ENCODE data around the gene CTNND2.
A peak's percentile ranks its signal among the peaks of the same experiment; 100 is the strongest.

CTNND2 gene

DNA sequence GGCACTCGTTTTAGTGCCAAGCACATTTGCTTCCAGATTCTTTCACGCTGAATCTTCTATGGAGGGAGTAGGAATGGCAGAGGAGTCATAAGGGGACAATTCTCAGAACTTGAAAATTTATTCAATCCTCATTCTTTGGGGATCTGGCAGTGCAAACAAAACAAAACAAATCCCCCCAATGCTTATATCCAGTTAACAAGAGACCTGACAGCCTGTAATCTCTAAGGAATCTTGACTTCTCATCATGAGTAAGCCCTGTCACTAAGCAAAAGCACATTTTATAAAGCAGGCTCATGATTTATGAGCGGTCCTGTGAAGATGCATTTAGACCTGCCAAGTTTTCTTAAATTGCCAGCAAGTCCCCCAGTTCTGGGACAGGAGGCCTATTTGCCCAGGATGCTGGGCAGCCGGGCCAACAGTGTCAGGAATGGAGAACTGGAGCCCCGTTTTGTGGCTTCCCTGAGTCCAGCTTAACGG, 513.9 kb downstream of the CTNND2 start (continued):
- TF ChIP-seq TCF7L2 (IDR thresholded peaks at IDR 0.05; ENCODE audit: borderline replicate concordance, low read depth, low read length): no peak

DNA sequence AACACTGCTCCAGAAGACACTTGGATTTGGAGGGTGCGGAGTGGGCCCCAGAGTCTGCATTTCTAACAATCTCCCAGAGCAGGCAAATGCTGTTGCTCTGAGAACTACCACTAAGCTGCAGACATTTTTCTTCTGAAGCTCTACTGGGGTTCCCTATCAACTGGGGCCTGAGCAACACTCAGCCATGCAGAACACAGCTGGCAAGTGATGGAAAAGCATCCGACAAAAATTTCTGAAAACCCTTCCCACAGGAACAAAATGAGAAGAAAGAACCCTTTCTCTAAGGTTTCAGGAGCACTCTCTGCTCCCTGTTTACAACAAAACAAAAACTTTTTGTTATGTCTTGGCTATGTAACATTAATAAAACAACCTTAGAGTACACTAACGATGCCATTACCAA, 516.9 kb downstream of the CTNND2 start:
- TF ChIP-seq ZNF677 (tag by site-specific recombination; IDR thresholded peaks at IDR 0.05) (no peak), ZNF560 (tag by site-specific recombination; IDR thresholded peaks at IDR 0.05; ENCODE audit: borderline replicate concordance) (no peak), ZNF169 (tag by site-specific recombination; IDR thresholded peaks at IDR 0.05) (no peak), ZNF221 (tag by site-specific recombination; IDR thresholded peaks at IDR 0.05; ENCODE audit: borderline replicate concordance) (no peak)
- CTCF ChIA-PET: no interaction called here

DNA sequence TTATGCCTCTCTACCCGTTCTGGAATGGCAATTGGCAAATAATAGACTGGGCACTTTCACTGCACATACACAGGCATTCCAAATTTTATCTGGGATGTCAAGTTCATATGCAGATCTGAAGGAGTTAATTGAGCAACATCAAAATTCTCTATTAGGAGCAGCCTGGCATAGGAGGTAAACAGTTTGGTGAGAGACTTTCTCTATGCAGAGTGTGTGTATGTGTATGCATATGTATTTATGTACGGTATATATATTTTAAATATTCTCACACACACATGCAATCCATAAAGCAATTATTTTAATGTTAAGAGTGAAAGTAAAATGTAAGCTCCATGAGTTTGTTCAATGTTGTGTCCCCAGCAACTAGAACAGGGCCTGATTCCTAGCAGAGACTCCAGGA, 517.8 kb downstream of the CTNND2 start:
- no peak overlapping the region for H3K27ac ChIP-seq (ENCODE audit: extremely low read depth, low read depth, low read length)
- no peaks in the 10 kb centered on the region for H3K4me1 ChIP-seq (ENCODE audit: control insufficient read depth, insufficient read depth, low read length)
- ChIA-PET POLR2A (no interaction called here), CTCF (interaction anchor here (0.5 kb wide), 1 partner anchor 531 kb away, joined by 4 read pairs; no protein-coding TSS in a partner anchor)
- TF ChIP-seq, protein P1, sequence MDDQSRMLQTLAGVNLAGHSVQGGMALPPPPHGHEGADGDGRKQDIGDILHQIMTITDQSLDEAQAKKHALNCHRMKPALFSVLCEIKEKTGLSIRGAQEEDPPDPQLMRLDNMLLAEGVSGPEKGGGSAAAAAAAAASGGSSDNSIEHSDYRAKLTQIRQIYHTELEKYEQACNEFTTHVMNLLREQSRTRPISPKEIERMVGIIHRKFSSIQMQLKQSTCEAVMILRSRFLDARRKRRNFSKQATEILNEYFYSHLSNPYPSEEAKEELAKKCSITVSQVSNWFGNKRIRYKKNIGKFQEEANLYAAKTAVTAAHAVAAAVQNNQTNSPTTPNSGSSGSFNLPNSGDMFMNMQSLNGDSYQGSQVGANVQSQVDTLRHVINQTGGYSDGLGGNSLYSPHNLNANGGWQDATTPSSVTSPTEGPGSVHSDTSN (CRISPR knock-in tag; IDR thresholded peaks at IDR 0.05): no peak
- no peaks in the 10 kb centered on the region for H3K9me3 ChIP-seq (ENCODE audit: control insufficient read depth, insufficient read depth, low read depth, low read length)
- no peaks in the 10 kb centered on the region for H3K36me3 ChIP-seq (ENCODE audit: control insufficient read depth in 2 of 2, insufficient read depth in 1 of 2, low read length in 2 of 2)
- H3K4me3 ChIP-seq (ENCODE audit: low read depth, low read length): no peak overlapping the region

More for the DNA sequence above, 516.9 kb downstream of the CTNND2 start:
- POLR2A ChIA-PET: no interaction called here
- no peak overlapping the region for H3K4me3 ChIP-seq (ENCODE audit: low read depth, low read length)
- no peaks in the 10 kb centered on the region for H3K9me3 ChIP-seq (ENCODE audit: control insufficient read depth, insufficient read depth, low read depth, low read length)
- H3K4me1 ChIP-seq (ENCODE audit: control insufficient read depth, insufficient read depth, low read length): no peaks in the 10 kb centered on the region
- no peaks in the 10 kb centered on the region for H3K36me3 ChIP-seq (ENCODE audit: control insufficient read depth in 2 of 2, insufficient read depth in 1 of 2, low read length in 2 of 2)
- H3K27ac ChIP-seq (ENCODE audit: extremely low read depth, low read depth, low read length): no peak overlapping the region

DNA sequence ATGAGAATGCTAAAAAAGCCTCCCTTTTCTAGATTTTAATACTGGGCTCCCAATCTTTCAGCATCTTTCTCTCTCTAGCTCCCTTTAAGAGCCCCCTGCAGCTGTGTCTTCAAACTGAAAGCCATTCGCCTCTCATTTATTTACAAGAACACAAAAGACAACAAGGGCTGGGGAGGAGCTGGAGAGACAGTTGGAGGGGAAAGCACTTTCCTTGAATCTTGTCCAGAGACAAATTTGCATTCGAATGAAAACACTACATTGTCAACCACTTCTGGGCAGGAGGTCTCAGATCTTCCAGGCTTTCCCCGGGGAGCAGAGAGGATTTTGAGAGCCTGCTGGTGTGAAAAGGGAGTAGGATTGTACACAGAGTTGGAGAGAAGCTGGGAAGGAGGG, 518.3 kb downstream of the CTNND2 start:
- ChIA-PET CTCF (no interaction called here), POLR2A (no interaction called here)
- H3K27ac ChIP-seq (ENCODE audit: extremely low read depth, low read depth, low read length): no peak overlapping the region
- TF ChIP-seq ZNF677 (tag by site-specific recombination; IDR thresholded peaks at IDR 0.05) (no peak), ZNF146 (tag by site-specific recombination; IDR thresholded peaks at IDR 0.05) (no peak), FEZF1 (tag by site-specific recombination; IDR thresholded peaks at IDR 0.05) (no peak), ZNF654 (tag by site-specific recombination; IDR thresholded peaks at IDR 0.05; ENCODE audit: low read depth) (no peak), ZNF138 (tag by site-specific recombination; IDR thresholded peaks at IDR 0.05; ENCODE audit: borderline replicate concordance) (no peak), ZXDB (tag by site-specific recombination; IDR thresholded peaks at IDR 0.05) (no peak), ZBTB7A (tag by site-specific recombination; IDR thresholded peaks at IDR 0.05; ENCODE audit: low read depth) (no peak), ZBTB21 (tag by site-specific recombination; IDR thresholded peaks at IDR 0.05) (no peak)
- no peaks in the 10 kb centered on the region for H3K4me1 ChIP-seq (ENCODE audit: control insufficient read depth, insufficient read depth, low read length)
- no peak overlapping the region for H3K4me3 ChIP-seq (ENCODE audit: low read depth, low read length)
- H3K36me3 ChIP-seq (ENCODE audit: control insufficient read depth in 2 of 2, insufficient read depth in 1 of 2, low read length in 2 of 2): no peaks in the 10 kb centered on the region
- no peaks in the 10 kb centered on the region for H3K9me3 ChIP-seq (ENCODE audit: control insufficient read depth, insufficient read depth, low read depth, low read length)

DNA sequence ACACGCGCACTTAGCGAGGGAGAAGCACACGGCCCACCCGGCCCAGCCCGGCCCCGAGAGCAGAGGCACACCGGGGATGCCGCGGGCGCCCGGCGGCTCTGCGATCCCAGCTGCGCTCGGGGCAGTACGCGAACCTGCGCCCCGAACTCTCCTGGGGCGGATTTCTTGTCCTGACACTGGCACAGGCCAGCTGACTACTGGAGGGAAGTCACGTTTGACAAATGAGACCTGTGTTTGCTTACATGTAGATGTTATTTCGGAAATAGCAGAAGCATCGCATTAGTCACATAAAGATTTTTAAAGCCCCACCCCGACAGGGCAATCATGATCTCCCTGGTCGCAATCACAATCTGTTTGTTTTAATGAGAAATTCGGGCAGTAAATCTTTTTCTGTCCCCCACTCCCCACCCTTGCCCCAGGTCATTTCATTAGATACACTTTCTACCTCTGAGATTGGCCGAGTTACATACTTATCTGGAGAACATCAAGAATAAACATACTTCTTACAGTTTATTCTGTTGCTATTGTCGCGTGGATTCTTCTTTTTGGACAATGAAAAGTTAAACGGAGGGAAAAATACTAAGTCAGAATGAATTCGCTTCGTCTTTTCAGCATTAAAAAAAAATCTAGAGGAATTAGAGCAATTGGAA, 518.9 kb downstream of the CTNND2 start:
- no peak for TF ChIP-seq REPIN1 (tag by site-specific recombination; IDR thresholded peaks at IDR 0.05; ENCODE audit: low read depth)
- TF ChIP-seq ZNF629 (tag by site-specific recombination; IDR thresholded peaks at IDR 0.05): no peak
- TF ChIP-seq ZNF660 (tag by site-specific recombination; IDR thresholded peaks at IDR 0.05): no peak
- TF ChIP-seq, protein P2, sequence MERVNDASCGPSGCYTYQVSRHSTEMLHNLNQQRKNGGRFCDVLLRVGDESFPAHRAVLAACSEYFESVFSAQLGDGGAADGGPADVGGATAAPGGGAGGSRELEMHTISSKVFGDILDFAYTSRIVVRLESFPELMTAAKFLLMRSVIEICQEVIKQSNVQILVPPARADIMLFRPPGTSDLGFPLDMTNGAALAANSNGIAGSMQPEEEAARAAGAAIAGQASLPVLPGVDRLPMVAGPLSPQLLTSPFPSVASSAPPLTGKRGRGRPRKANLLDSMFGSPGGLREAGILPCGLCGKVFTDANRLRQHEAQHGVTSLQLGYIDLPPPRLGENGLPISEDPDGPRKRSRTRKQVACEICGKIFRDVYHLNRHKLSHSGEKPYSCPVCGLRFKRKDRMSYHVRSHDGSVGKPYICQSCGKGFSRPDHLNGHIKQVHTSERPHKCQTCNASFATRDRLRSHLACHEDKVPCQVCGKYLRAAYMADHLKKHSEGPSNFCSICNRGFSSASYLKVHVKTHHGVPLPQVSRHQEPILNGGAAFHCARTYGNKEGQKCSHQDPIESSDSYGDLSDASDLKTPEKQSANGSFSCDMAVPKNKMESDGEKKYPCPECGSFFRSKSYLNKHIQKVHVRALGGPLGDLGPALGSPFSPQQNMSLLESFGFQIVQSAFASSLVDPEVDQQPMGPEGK (tag by site-specific recombination; IDR thresholded peaks at IDR 0.05): no peak
- TF ChIP-seq SP2 (tag by site-specific recombination; IDR thresholded peaks at IDR 0.05): no peak
- no peak for TF ChIP-seq ZNF555 (tag by site-specific recombination; conservative IDR thresholded peaks at IDR 0.05)
- TF ChIP-seq ZNF785 (tag by site-specific recombination; IDR thresholded peaks at IDR 0.05): no peak
- no peak for TF ChIP-seq ZNF146 (tag by site-specific recombination; IDR thresholded peaks at IDR 0.05)
- H3K27ac ChIP-seq (ENCODE audit: extremely low read depth, low read depth, low read length): no peak overlapping the region
- H3K4me3 ChIP-seq (ENCODE audit: low read depth, low read length): peak overlapping the region; percentile 46
- no peaks in the 10 kb centered on the region for H3K4me1 ChIP-seq (ENCODE audit: control insufficient read depth, insufficient read depth, low read length)
- H3K36me3 ChIP-seq (ENCODE audit: control insufficient read depth in 2 of 2, insufficient read depth in 1 of 2, low read length in 2 of 2): no peaks in the 10 kb centered on the region
- POLR2A ChIA-PET: no interaction called here
- H3K9me3 ChIP-seq (ENCODE audit: control insufficient read depth, insufficient read depth, low read depth, low read length): no peaks in the 10 kb centered on the region
- CTCF ChIA-PET: interaction anchor here (1.1 kb wide), 1 partner anchor 11 kb away, joined by 3 read pairs; no protein-coding TSS in a partner anchor
